GM13977 (cell line): Measurements from ENCODE around the gene ZBTB44.

Experiments used
- DNase-seq: peaks from one replicate; pipeline ENCODE4 v3.0.0; 2012; ENCODE audit warnings: low spot score
- in situ Hi-C: fragments of 300-500 bp; cut with MboI; formaldehyde crosslinking; loops from one replicate; pipeline ENCODE4 v1.12.0; 2022; ENCODE audit warnings: low sequenced_read_pairs, low pct_unique_long_range_greater_than_20kb, mixed read lengths, inconsistent platforms; ENCODE audit not compliant: unreplicated experiment
- TF ChIP-seq, protein P1 (sequence below): IDR thresholded peaks from 2 replicates; pipeline ENCODE4 v1.5.1; 2012; ENCODE audit warnings: mild to moderate bottlenecking, control low read depth; ENCODE audit not compliant: insufficient read depth; ENCODE audit errors: extremely low read depth, missing control alignments

Gene ZBTB44

DNA sequence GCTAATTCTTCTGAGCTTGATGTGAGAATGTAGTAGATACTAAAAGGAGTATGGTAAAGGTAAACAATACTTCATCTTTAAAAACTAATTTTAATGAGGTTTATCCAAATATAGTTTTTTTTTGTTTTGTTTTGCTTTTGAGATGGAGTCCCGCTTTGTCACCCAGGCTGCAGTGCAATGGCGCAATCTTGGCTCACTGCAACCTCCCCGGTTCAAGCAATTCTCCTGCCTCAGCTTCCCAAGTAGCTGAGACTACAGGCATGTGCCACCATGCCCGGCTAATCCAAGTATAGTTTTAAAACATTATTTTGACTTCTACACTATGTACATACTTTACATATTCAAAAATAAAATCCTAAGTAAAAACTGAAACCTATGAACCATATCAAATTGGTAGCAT, 4.1 kb downstream of the ZBTB44 start:
- no peak for DNase-seq
- TF ChIP-seq, protein P1, sequence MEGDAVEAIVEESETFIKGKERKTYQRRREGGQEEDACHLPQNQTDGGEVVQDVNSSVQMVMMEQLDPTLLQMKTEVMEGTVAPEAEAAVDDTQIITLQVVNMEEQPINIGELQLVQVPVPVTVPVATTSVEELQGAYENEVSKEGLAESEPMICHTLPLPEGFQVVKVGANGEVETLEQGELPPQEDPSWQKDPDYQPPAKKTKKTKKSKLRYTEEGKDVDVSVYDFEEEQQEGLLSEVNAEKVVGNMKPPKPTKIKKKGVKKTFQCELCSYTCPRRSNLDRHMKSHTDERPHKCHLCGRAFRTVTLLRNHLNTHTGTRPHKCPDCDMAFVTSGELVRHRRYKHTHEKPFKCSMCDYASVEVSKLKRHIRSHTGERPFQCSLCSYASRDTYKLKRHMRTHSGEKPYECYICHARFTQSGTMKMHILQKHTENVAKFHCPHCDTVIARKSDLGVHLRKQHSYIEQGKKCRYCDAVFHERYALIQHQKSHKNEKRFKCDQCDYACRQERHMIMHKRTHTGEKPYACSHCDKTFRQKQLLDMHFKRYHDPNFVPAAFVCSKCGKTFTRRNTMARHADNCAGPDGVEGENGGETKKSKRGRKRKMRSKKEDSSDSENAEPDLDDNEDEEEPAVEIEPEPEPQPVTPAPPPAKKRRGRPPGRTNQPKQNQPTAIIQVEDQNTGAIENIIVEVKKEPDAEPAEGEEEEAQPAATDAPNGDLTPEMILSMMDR = no peak
- in situ Hi-C loops = no loop called here

DNA sequence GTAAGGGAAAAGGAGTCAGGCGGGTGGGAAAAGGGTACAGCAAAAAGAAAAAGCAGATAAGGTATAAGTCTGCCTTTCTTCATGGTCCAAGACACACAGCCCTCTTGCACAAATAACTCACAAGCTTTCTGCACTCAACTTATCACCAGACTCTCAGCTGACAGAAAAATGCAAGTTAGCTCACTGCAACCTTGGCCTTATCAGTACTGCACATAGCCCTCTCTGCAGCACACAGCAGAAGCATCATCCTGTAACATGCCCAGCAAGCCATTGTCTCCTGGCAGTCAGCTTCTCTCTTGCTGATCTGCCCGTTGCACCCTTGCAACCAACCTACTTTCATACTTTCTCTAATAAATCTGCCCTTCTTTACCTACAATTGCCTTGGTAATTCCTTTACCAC, 5.8 kb downstream of the ZBTB44 start:
- in situ Hi-C loops = no loop called here
- TF ChIP-seq, protein P1 = no peak
- no peak for DNase-seq

DNA sequence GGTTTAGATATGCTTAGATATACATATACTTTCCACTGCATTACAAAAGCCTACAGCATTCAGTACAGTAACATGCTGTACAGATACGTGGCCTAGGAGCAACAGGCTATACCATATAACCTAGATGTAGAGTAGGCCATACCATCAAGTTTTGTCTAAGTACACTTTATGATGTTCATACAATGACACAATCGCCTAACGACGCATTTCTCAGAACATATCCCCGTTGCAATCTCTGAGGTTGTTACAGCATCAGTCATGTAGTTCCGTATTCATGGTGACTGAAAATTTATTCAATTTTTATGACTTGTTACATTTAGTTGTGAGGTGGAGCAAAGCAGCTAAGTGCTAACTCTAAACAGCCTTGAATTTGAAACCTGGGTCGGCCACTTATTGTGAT, 6.7 kb downstream of the ZBTB44 start:
- no peak for DNase-seq
- TF ChIP-seq, protein P1 = no peak
- in situ Hi-C loops = no loop called here

DNA sequence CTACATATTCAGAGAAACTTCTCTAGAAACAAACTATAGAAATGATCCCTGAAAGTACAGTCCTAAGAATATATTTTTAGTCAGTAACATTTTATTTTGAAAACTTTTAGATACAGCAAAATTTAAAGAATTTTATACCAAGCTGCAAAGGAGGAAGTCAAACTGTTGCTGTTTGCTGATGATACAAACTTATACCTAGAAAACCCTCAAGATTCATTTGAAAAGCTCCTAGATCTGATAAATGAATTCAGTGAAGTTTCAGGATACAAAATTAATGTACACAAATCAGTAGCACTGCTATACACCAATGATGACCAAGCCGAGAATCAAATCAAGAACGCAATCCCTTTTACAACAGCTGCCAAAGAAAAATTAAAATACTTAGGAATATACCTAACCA, 10.1 kb downstream of the ZBTB44 start:
- no peak for DNase-seq
- TF ChIP-seq, protein P1 = no peak
- in situ Hi-C loops = no loop called here

DNA sequence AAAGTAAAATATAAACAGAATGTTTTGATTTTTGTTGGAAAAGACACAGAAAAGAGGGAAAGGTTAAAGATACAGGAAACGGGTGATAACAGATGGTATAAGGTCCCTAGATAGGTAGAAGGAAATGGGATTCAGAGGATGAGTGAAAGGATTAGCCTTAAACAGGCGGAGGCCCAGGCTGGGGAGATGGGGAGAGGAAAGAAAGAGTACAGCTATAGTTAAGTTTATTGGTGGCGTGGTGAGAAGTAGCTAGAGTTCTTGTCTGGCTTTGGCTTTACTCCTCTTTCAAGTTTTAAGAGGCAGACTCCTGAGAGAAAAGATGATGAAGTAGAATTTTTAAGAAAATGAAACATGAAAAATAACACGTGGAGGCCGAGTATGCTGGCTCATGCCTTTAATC, 13.7 kb downstream of the ZBTB44 start:
- in situ Hi-C loops = no loop called here
- TF ChIP-seq, protein P1 = no peak
- DNase-seq = no peak

DNA sequence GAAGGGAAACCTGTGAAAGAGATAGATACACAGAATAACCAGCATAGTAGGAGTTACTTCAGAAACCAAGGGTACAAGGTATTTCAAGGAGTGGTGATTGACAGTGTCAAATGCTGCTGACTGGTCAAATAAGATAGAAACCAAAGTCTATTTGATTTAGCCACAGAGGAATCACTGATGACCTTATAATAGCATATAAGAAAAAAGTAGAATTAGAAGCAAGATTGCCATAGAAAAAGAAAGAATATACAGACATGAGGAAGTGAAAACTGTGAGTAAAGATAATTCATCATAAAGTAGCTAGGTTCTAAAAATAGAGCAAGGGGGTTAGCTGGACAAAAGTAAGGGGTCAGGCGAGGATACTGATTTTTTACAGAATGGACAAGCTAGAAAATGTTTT, 14.2 kb downstream of the ZBTB44 start:
- TF ChIP-seq, protein P1 = no peak
- DNase-seq = no peak
- in situ Hi-C loops = no loop called here

DNA sequence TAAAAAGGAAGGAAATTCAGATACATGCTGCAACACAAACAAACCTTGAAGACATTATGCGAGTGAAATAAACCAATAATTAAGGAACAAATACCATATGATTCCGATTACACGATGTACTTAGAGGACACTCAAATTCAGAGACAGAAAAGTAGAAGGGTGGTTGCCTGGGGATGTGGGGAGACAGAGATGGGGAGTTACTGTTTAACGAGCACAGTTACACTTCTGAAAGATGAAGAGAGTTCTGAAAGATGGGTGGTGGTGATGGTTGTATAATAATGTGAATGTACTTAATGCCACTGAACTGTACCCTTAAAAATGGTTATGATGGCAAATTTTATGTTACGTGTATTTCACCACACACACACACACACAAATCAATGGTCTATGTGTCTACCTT, 14.7 kb downstream of the ZBTB44 start:
- TF ChIP-seq, protein P1 = no peak
- in situ Hi-C loops = no loop called here
- no peak for DNase-seq
